Common myeloid progenitor, CD34-positive (primary cell): Measurements from ENCODE around the gene LSAMP.

Source experiments
- CTCF ChIA-PET: fragments of 350-600 bp; sonication (Branson Sonifier 250); formaldehyde crosslinking; loops from one replicate; lab custom pipeline; 2021; ENCODE audit warnings: antibody characterized with exemption; lab: Charles Lee
- POLR2A ChIA-PET: fragments of 350-600 bp; sonication (Branson Sonifier 250); formaldehyde crosslinking; loops from one replicate; lab custom pipeline; 2021; ENCODE audit warnings: antibody characterized with exemption; lab: Charles Lee
- DNase-seq, 3 donors: peaks; one replicate each; pipeline versions ENCODE4 v3.0.0 to v3.0.0-alpha.2; 2013
- H3K27ac ChIP-seq, 2 experiments: 1 replicate in 1 of 2; 2 replicates in 1 of 2; pipeline ENCODE4 v1.7.0; 2013; ENCODE audit warnings: inconsistent platforms in 2 of 2, low read length in 2 of 2, mild to moderate bottlenecking in 2 of 2, low read depth in 1 of 2, moderate library complexity in 1 of 2; ENCODE audit not compliant: severe bottlenecking in 2 of 2, insufficient read depth in 1 of 2, poor library complexity in 1 of 2
- H3K27me3 ChIP-seq, 5 experiments: replicated peaks in 2 of 5; 1 replicate in 3 of 5; 2 replicates in 2 of 5; pipeline versions ENCODE4 v1.6.1 to v1.7.0; 2013; ENCODE audit warnings: low read length in 4 of 5, mild to moderate bottlenecking in 2 of 5, moderate library complexity in 2 of 5, inconsistent platforms in 1 of 5; ENCODE audit not compliant: insufficient read depth in 5 of 5, control insufficient read depth in 4 of 5
- H3K36me3 ChIP-seq, 4 experiments: 1 replicate in 2 of 4; 2 replicates in 2 of 4; pipeline versions ENCODE4 v1.6.1 to v1.7.0; 2013; ENCODE audit warnings: low read length in 3 of 4, control low read depth in 1 of 4, mild to moderate bottlenecking in 1 of 4; ENCODE audit not compliant: control insufficient read depth in 4 of 4, insufficient read depth in 4 of 4
- H3K4me1 ChIP-seq, 4 experiments: 1 replicate in 3 of 4; 2 replicates in 1 of 4; pipeline versions ENCODE4 v1.6.1 to v1.7.1; 2013; ENCODE audit warnings: low read length in 3 of 4, mild to moderate bottlenecking in 3 of 4, control low read depth in 1 of 4, inconsistent platforms in 1 of 4, moderate library complexity in 1 of 4; ENCODE audit not compliant: control insufficient read depth in 4 of 4, insufficient read depth in 4 of 4; ENCODE audit errors: control extremely low read depth in 1 of 4
- H3K4me3 ChIP-seq, 7 experiments: 1 replicate in 4 of 7; 2 replicates in 3 of 7; pipeline versions ENCODE4 v1.5.1 to v1.7.0; 2013; ENCODE audit warnings: mild to moderate bottlenecking in 7 of 7, low read length in 6 of 7, moderate library complexity in 6 of 7, inconsistent platforms in 2 of 7, low read depth in 2 of 7, control low read depth in 1 of 7; ENCODE audit not compliant: insufficient read depth in 4 of 7, control insufficient read depth in 1 of 7; ENCODE audit errors: extremely low read depth in 1 of 7
- H3K9me3 ChIP-seq, 5 experiments: 1 replicate in 4 of 5; 2 replicates in 1 of 5; pipeline versions ENCODE4 v1.6.1 to v1.7.1; 2013; ENCODE audit warnings: low read length in 4 of 5, mild to moderate bottlenecking in 2 of 5, inconsistent platforms in 1 of 5, low read depth in 1 of 5, moderate library complexity in 1 of 5; ENCODE audit not compliant: control insufficient read depth in 4 of 5, insufficient read depth in 2 of 5; ENCODE audit errors: control extremely low read depth in 1 of 5
- whole genome bisulfite sequencing: methylation state at CpG from one replicate; pipeline ENCODE4 v1.1.5; 2013; ENCODE audit not compliant: insufficient coverage; 5-methylcytosine and 5-hydroxymethylcytosine counted together

The LSAMP gene

DNA sequence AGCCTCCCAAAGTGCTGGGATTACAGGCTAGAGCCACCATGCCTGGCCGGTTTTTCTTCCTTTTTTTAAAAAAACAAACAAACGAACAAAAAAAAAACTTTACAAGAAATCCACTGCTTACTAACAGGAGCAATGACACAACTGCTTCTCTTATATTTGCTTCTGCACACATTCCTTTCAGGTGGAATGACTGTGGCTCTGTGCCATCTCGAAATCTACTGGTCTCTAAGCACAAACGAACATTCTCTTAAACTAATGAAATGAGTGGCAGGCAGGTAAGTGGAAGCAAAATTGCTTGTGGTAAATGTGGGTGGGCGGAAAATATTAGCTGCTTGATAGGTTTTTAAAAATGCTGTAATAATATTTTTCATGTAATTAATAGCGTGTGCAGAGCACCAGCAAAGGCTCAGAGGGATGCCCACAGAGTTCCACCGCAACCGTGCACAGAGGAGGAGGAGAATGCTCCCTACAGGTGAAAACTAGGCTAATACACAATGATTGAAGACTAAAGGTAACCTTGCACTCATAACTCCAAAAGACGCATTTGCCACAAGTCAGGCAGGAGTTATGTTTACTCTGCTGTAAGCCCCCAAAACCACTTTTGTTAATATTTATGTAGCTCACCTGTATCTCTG lies 77.4 kb downstream of the LSAMP start:
- ChIA-PET POLR2A (no interaction called here), CTCF (no interaction called here)
- WGBS: 92% methylated on average over 7 of the region's 9 CpGs
- no peaks in the 10 kb centered on the region for H3K36me3 ChIP-seq
- no peak overlapping the region for H3K4me3 ChIP-seq
- H3K27ac ChIP-seq: no peak overlapping the region
- H3K4me1 ChIP-seq: no peaks in the 10 kb centered on the region
- H3K27me3 ChIP-seq: no peaks in the 10 kb centered on the region
- DNase-seq: no peak
- no peaks in the 10 kb centered on the region for H3K9me3 ChIP-seq

DNA sequence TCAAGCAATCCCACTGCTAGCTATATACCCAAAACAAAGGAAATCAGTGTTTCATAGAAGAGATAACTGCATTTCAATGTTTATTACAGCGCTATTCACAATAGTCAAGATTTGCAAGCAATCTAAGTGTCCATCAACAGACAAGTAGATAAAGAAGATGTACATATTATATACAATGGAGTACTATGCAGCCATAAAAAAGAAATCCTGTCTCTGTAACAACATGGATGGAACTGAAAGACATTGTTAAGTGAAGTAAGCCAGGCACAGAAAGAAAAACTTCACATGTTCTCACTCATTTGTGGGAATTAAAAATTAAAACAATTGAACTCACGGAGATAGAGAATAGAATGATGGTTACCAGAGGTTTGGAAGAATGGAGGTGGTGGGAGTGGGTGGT lies 89.2 kb downstream of the LSAMP start:
- CTCF ChIA-PET: no interaction called here
- no peaks in the 10 kb centered on the region for H3K27me3 ChIP-seq
- POLR2A ChIA-PET: no interaction called here
- no peaks in the 10 kb centered on the region for H3K9me3 ChIP-seq
- no peaks in the 10 kb centered on the region for H3K36me3 ChIP-seq
- no CpG with 5 or more reads among the region's 2 CpGs for WGBS
- no peak for DNase-seq
- H3K27ac ChIP-seq: no peak overlapping the region
- no peaks in the 10 kb centered on the region for H3K4me1 ChIP-seq
- no peak overlapping the region for H3K4me3 ChIP-seq

DNA sequence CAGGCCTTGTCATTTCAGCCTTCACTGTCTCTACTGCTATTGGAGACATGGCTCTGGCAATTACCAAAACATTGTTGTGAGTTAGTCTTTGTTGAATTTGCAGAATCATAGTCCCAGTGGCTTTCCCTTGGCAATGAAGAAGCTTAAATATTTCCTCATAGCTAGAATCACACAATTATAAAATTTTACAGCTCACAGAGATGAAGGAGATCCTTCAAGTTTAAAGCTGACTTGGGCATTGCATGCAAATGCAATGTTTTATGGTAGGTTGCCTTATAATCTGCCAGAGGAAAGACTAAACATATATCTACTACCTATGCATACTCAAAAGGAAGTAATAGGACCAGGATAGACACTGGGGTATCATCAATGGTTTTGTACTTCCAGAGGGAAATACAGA lies 90.9 kb downstream of the LSAMP start:
- H3K4me3 ChIP-seq: no peak overlapping the region
- H3K9me3 ChIP-seq: no peaks in the 10 kb centered on the region
- H3K27ac ChIP-seq: no peak overlapping the region
- H3K4me1 ChIP-seq: no peaks in the 10 kb centered on the region
- DNase-seq: no peak
- H3K36me3 ChIP-seq: no peaks in the 10 kb centered on the region
- ChIA-PET POLR2A (no interaction called here), CTCF (no interaction called here)
- H3K27me3 ChIP-seq: no peaks in the 10 kb centered on the region

DNA sequence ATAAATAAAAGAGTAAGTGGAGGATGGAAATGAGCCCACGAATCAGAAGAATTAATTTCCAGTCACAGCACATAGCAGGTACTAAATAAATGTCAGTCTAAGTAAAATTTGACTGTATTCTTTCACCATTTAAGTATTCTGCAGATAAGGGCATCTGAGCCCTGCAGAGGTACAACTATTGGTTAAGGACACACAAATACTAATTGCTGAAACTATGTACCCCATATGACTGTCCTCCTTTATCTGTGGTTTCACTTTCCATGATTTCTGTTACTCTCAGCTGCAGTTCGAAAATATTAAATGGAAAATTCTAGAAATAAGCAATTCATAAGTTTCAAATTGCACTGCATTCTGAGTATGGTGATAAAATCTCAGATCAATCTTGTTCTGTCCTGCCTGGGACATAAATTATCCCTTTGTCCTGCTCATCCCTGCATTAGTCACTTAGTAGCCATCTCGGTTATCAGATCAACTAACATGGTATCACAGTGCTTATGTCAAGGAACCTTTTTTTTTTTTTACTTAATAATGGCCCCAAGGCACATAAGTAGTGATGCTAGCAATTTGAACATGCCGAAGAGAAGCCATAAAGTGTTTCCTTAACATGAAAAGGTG lies 95.1 kb downstream of the LSAMP start:
- no peaks in the 10 kb centered on the region for H3K9me3 ChIP-seq
- POLR2A ChIA-PET: no interaction called here
- H3K27me3 ChIP-seq: peaks cover 0 to 2% (median 0%) of the 10 kb centered on the region in 5 experiments
- H3K36me3 ChIP-seq: no peaks in the 10 kb centered on the region
- WGBS: no CpG with 5 or more reads among the region's 4 CpGs
- H3K27ac ChIP-seq: no peak overlapping the region
- H3K4me3 ChIP-seq: no peak overlapping the region
- no peaks in the 10 kb centered on the region for H3K4me1 ChIP-seq
- CTCF ChIA-PET: no interaction called here
- DNase-seq: no peak

DNA sequence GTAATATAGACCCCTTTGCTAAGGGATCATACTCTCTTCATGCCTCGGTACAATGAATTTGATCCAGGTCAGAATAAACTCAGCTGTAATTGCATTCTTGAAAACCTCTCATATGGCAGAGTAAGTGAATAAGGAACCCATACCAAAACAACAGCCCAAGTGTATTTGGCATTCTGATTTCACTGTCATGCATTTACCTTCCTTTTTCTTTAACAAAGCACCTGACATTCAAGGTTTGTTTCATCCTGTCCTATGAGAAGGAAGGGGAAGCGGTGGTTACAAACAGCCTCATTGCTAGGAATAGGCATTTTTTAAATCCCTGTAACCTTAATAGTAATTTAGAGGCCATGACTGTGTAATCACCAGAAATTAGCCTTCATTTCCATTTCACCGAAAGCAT lies 97.1 kb downstream of the LSAMP start:
- CTCF ChIA-PET: no interaction called here
- Histone ChIP-seq H3K27me3 (peaks cover 0 to 2% (median 0%) of the 10 kb centered on the region in 5 experiments), H3K27ac (no peak overlapping the region), H3K9me3 (no peaks in the 10 kb centered on the region), H3K4me3 (no peak overlapping the region), H3K36me3 (no peaks in the 10 kb centered on the region), H3K4me1 (no peaks in the 10 kb centered on the region)
- POLR2A ChIA-PET: no interaction called here
- no peak for DNase-seq
- WGBS: 94% methylated on average over 2 of the region's 3 CpGs

DNA sequence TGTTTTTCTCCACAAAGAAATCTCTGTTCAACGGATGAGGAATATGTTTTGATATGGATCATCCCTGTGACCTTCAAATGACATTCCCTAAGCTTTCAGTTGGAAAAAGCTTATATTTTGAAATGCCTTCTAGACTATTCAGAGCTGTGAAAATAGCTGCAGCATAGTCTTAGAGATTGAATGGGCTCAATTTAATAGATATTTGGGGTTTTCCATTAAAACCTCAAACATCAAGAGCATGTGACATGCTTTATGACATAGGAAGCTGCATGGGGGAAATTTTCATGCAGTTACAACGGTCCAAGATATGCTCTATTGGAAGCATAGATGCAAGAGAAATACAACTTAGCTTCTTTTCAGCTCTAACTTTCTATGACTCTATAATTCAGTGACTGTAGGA lies 102.8 kb downstream of the LSAMP start:
- no peak overlapping the region for H3K27ac ChIP-seq
- ChIA-PET POLR2A (no interaction called here), CTCF (no interaction called here)
- no peaks in the 10 kb centered on the region for H3K9me3 ChIP-seq
- no peak overlapping the region for H3K4me3 ChIP-seq
- 100% methylated on average over 1 of the region's 2 CpGs for WGBS
- no peaks in the 10 kb centered on the region for H3K27me3 ChIP-seq
- DNase-seq: no peak
- no peaks in the 10 kb centered on the region for H3K36me3 ChIP-seq
- no peaks in the 10 kb centered on the region for H3K4me1 ChIP-seq

DNA sequence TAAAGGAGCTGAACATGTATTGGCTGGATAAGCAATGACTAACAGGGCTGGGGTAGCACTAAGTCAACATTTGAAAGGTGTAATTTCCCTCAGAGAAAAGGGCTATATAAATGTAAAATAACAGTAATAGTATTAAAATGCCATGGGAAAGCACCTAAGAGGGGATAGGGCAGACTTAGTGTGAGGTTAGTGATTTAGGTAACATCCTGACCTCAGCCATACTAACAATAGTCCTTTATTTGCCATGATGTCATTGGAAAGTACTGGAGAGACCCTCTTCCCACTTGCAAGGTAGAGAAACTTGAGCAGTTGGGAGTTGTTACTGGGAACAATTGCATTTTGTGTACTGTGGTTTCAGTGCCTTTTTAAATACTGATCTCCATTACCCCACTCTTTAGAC lies 103.4 kb downstream of the LSAMP start:
- POLR2A ChIA-PET: no interaction called here
- DNase-seq: no peak
- H3K36me3 ChIP-seq: no peaks in the 10 kb centered on the region
- CTCF ChIA-PET: no interaction called here
- no peaks in the 10 kb centered on the region for H3K9me3 ChIP-seq
- H3K4me1 ChIP-seq: no peaks in the 10 kb centered on the region
- no peak overlapping the region for H3K27ac ChIP-seq
- H3K4me3 ChIP-seq: no peak overlapping the region
- no peaks in the 10 kb centered on the region for H3K27me3 ChIP-seq
